ENCODE data around the gene DLGAP1. TPM values are rescaled to one million over a fixed set of nuclear protein-coding genes. Genes with fewer than 3 reads are reported as not detected.

The DLGAP1 gene
- total and polyA plus RNA-seq, 2 of the 13 experiments (the other 11 are each of a cell fraction or from before 2014, with no cell fraction given), result 0.01 TPM; not detected in 1

GRCh38 chr18:3596637-3597384, 858.3 kb downstream of the DLGAP1 start (continued):
- TF ChIP-seq HNF1B (CRISPR knock-in tag; IDR thresholded peaks at IDR 0.05), result peak; percentile 76
- TF ChIP-seq ZNF773 (CRISPR knock-in tag; IDR thresholded peaks at IDR 0.05; ENCODE audit: borderline replicate concordance), result no peak
- no peak for TF ChIP-seq ZFP82 (CRISPR knock-in tag; IDR thresholded peaks at IDR 0.05; ENCODE audit: borderline replicate concordance)
- no peak for TF ChIP-seq ZBTB42 (CRISPR knock-in tag; IDR thresholded peaks at IDR 0.05)
- peak; percentile 59; the same call in 1 of the 2 replicates for TF ChIP-seq FOXP4 (CRISPR knock-in tag; IDR thresholded peaks at IDR 0.05)
- TF ChIP-seq GABPB1 (CRISPR knock-in tag; IDR thresholded peaks at IDR 0.05), result 0 out of 2 replicates have a peak, but pooled peaks have one; percentile 33
- TF ChIP-seq ZBTB33 (CRISPR knock-in tag; IDR thresholded peaks at IDR 0.05), result no peak
- TF ChIP-seq YEATS2 (CRISPR knock-in tag; IDR thresholded peaks at IDR 0.05; ENCODE audit: borderline replicate concordance), result 0 out of 2 replicates have a peak, but pooled peaks have one; percentile 18
- TF ChIP-seq ELF1 (CRISPR knock-in tag; IDR thresholded peaks at IDR 0.05), result 0 out of 2 replicates have a peak, but pooled peaks have one; percentile 9
- peak; percentile 77 for TF ChIP-seq PRDM15 (CRISPR knock-in tag; IDR thresholded peaks at IDR 0.05)
- TF ChIP-seq MED1 (CRISPR knock-in tag; IDR thresholded peaks at IDR 0.05), result peak; percentile 85
- no peak for TF ChIP-seq NR2F6 (IDR thresholded peaks at IDR 0.05)
- peak; percentile 49; the same call in 1 of the 2 replicates for TF ChIP-seq NR2F6 (CRISPR knock-in tag; IDR thresholded peaks at IDR 0.05)
- peak; percentile 40; the same call in 1 of the 2 replicates for TF ChIP-seq TFDP2 (CRISPR knock-in tag; IDR thresholded peaks at IDR 0.05)
- TF ChIP-seq ZNF251 (CRISPR knock-in tag; IDR thresholded peaks at IDR 0.05), result no peak
- no peak for TF ChIP-seq ARID2 (CRISPR knock-in tag; IDR thresholded peaks at IDR 0.05; ENCODE audit: borderline replicate concordance)
- TF ChIP-seq NFYB (CRISPR knock-in tag; IDR thresholded peaks at IDR 0.05), result peak; percentile 29; the same call in 1 of the 2 replicates

Data from HepG2 (cell line).